ENCODE data around the gene DGKD.
A peak's percentile ranks its signal among the peaks of the same experiment; 100 is the strongest.
"Not testable (repeated sequence)": the region's sequence is repeated elsewhere in the genome, so short reads cannot be mapped to it uniquely, and the experiment has no call there.

DGKD gene

GRCh38 chr2:233385489-233386044 is 31.3 kb downstream of the DGKD start:
- no peak for DNase-seq (ENCODE audit: low read depth)

- peak; percentile 74 for DNase-seq (ENCODE audit: low read depth)
These were observed 32.2 kb downstream of the DGKD start for GRCh38 chr2:233386382-233387041.

- no peak for DNase-seq (ENCODE audit: low read depth)
These were observed 32.9 kb downstream of the DGKD start for GRCh38 chr2:233387225-233387624.

- peak; percentile 97 for DNase-seq (ENCODE audit: low read depth)
These were observed 33.6 kb downstream of the DGKD start for GRCh38 chr2:233387667-233388528.

- no peak for DNase-seq (ENCODE audit: low read depth)
These were observed 35.4 kb downstream of the DGKD start for GRCh38 chr2:233389601-233390125.

- no peak for DNase-seq (ENCODE audit: low read depth)
These were observed 41.4 kb downstream of the DGKD start for GRCh38 chr2:233395687-233396086.

- not testable (repeated sequence) for DNase-seq (ENCODE audit: low read depth)
These were observed 42.7 kb downstream of the DGKD start for GRCh38 chr2:233396726-233397665.

GRCh38 chr2:233399306-233400225 is 45.3 kb downstream of the DGKD start:
- DNase-seq (ENCODE audit: low read depth), result no peak

- DNase-seq (ENCODE audit: low read depth), result no peak
These were observed 46.0 kb downstream of the DGKD start for GRCh38 chr2:233400341-233400740.

GRCh38 chr2:233400961-233401360 is 46.7 kb downstream of the DGKD start:
- DNase-seq (ENCODE audit: low read depth), result no peak

GRCh38 chr2:233402346-233402745 is 48.1 kb downstream of the DGKD start:
- no peak for DNase-seq (ENCODE audit: low read depth)

GRCh38 chr2:233402789-233403188 is 48.5 kb downstream of the DGKD start:
- no peak for DNase-seq (ENCODE audit: low read depth)

- peak; percentile 53 for DNase-seq (ENCODE audit: low read depth)
These were observed 49.9 kb downstream of the DGKD start for GRCh38 chr2:233404222-233404621.

- DNase-seq (ENCODE audit: low read depth), result no peak
These were observed 52.6 kb downstream of the DGKD start for GRCh38 chr2:233406865-233407264.

GRCh38 chr2:233407771-233408181 is 53.5 kb downstream of the DGKD start:
- DNase-seq (ENCODE audit: low read depth), result peak; percentile 72

GRCh38 chr2:233408366-233409285 is 54.3 kb downstream of the DGKD start:
- no peak for DNase-seq (ENCODE audit: low read depth)

GRCh38 chr2:233409286-233409991 is 55.1 kb downstream of the DGKD start:
- DNase-seq (ENCODE audit: low read depth), result no peak

GRCh38 chr2:233410196-233410760 is 56.0 kb downstream of the DGKD start:
- DNase-seq (ENCODE audit: low read depth), result no peak
